HTR-8/SVneo (cell line): ENCODE data around the gene ORM1.

Source experiments
- DNase-seq: peaks from one replicate; pipeline ENCODE4 v3.0.0; 2011; ENCODE audit warnings: low spot score, mixed read lengths; ENCODE audit not compliant: insufficient read length
- FAIRE-seq: peaks from 2 replicates; lab custom pipeline; 2011; peaks lifted over from hg19 to GRCh38; lab: Jason Lieb, UNC

Gene ORM1

GRCh38 chr9:114356792-114357191 lies 33.9 kb downstream of the ORM1 start:
- FAIRE-seq (no peak), DNase-seq (no peak)

GRCh38 chr9:114357360-114357759 lies 34.5 kb downstream of the ORM1 start:
- DNase-seq (no peak), FAIRE-seq (no peak)

- FAIRE-seq: no peak
- no peak for DNase-seq
Measured at GRCh38 chr9:114357911-114358328, 35.0 kb downstream of the ORM1 start.

GRCh38 chr9:114359801-114360200 lies 36.9 kb downstream of the ORM1 start:
- DNase-seq (no peak), FAIRE-seq (no peak)

GRCh38 chr9:114361542-114361941 lies 38.6 kb downstream of the ORM1 start:
- no peak for DNase-seq
- no peak for FAIRE-seq

GRCh38 chr9:114362394-114362793 lies 39.5 kb downstream of the ORM1 start:
- FAIRE-seq: no peak

GRCh38 chr9:114363424-114363823 lies 40.5 kb downstream of the ORM1 start:
- DNase-seq: no peak
- no peak for FAIRE-seq

More at GRCh38 chr9:114362394-114362793, 39.5 kb downstream of the ORM1 start:
- no peak for DNase-seq

- FAIRE-seq (no peak), DNase-seq (peak; percentile 48)
Measured at GRCh38 chr9:114364134-114365041, 41.5 kb downstream of the ORM1 start.

GRCh38 chr9:114365194-114365593 lies 42.3 kb downstream of the ORM1 start:
- FAIRE-seq (no peak), DNase-seq (no peak)

- FAIRE-seq: no peak
- peak; percentile 41 for DNase-seq
Measured at GRCh38 chr9:114366334-114367128, 43.6 kb downstream of the ORM1 start.

GRCh38 chr9:114367366-114367765 lies 44.5 kb downstream of the ORM1 start:
- DNase-seq (no peak), FAIRE-seq (no peak)

GRCh38 chr9:114367772-114368569 lies 45.1 kb downstream of the ORM1 start:
- FAIRE-seq: no peak
- DNase-seq: no peak

GRCh38 chr9:114369216-114370130 lies 46.6 kb downstream of the ORM1 start:
- peak; percentile 83 for FAIRE-seq
- no peak for DNase-seq

- no peak for DNase-seq
- FAIRE-seq: no peak
Measured at GRCh38 chr9:114370251-114370967, 47.5 kb downstream of the ORM1 start.

- DNase-seq (no peak), FAIRE-seq (no peak)
Measured at GRCh38 chr9:114370968-114371320, 48.0 kb downstream of the ORM1 start.

- no peak for DNase-seq
- no peak for FAIRE-seq
Measured at GRCh38 chr9:114371343-114371944, 48.5 kb downstream of the ORM1 start.

- FAIRE-seq (no peak), DNase-seq (no peak)
Measured at GRCh38 chr9:114371973-114372917, 49.3 kb downstream of the ORM1 start.
